Neural progenitor cell (in vitro differentiated cells): Measurements from ENCODE around the gene KPTN. TPM values are rescaled to one million over a fixed set of nuclear protein-coding genes. Genes with fewer than 3 reads are reported as not detected.

Experiments
- DNase-seq: peaks from one replicate; pipeline ENCODE4 v3.0.0-alpha.2; 2016; ENCODE audit warnings: low spot score
- H2AFZ ChIP-seq: fragments of 200-600 bp; sonication (generic); replicated peaks from 2 replicates; pipeline ENCODE4 v1.6.1; 2016; ENCODE audit warnings: antibody characterized with exemption
- H3F3A ChIP-seq: fragments of 200-600 bp; sonication (generic); 2 replicates; pipeline ENCODE4 v1.6.1; 2016; ENCODE audit warnings: antibody characterized with exemption, low read depth
- H3K27ac ChIP-seq: fragments of 200-600 bp; sonication (generic); 2 replicates; pipeline ENCODE4 v1.5.1; 2016; ENCODE audit warnings: mild to moderate bottlenecking
- H3K27me3 ChIP-seq: fragments of 200-600 bp; sonication (generic); 2 replicates; pipeline ENCODE4 v1.6.1; 2016; ENCODE audit warnings: mild to moderate bottlenecking, moderate library complexity
- H3K36me3 ChIP-seq: fragments of 200-600 bp; sonication (generic); 2 replicates; pipeline ENCODE4 v1.5.1; 2016
- H3K4me1 ChIP-seq: fragments of 200-600 bp; sonication (generic); 2 replicates; pipeline ENCODE4 v1.6.1; 2016; ENCODE audit warnings: mixed run types
- H3K4me2 ChIP-seq: fragments of 200-600 bp; sonication (generic); 2 replicates; pipeline ENCODE4 v1.6.1; 2016
- H3K4me3 ChIP-seq: fragments of 200-600 bp; sonication (generic); 2 replicates; pipeline ENCODE4 v1.5.1; 2016
- H3K79me2 ChIP-seq: fragments of 200-600 bp; sonication (generic); 2 replicates; pipeline ENCODE4 v1.6.1; 2016; ENCODE audit warnings: low read depth
- H3K9ac ChIP-seq: fragments of 200-600 bp; sonication (generic); 2 replicates; pipeline ENCODE4 v1.6.1; 2016
- H3K9me3 ChIP-seq: fragments of 200-600 bp; sonication (generic); 2 replicates; pipeline ENCODE4 v1.5.1; 2016; ENCODE audit warnings: low read depth
- H4K20me1 ChIP-seq: fragments of 200-600 bp; sonication (generic); 2 replicates; pipeline ENCODE4 v1.6.1; 2016; ENCODE audit warnings: low read depth
- H3K27ac Mint-ChIP-seq: 3 replicates; pipeline ENCODE4 v1.8.0; 2021; ENCODE audit warnings: mixed read lengths
- H3K27me3 Mint-ChIP-seq: 2 replicates; pipeline ENCODE4 v1.8.0; 2022; ENCODE audit warnings: low read depth, mild to moderate bottlenecking, inconsistent platforms, moderate library complexity, mixed read lengths; ENCODE audit not compliant: insufficient read depth
- H3K36me3 Mint-ChIP-seq: 3 replicates; pipeline ENCODE4 v1.8.0; 2021; ENCODE audit warnings: mixed read lengths
- H3K4me1 Mint-ChIP-seq: 3 replicates; pipeline ENCODE4 v1.8.0; 2021; ENCODE audit warnings: mixed read lengths
- H3K4me3 Mint-ChIP-seq: 3 replicates; pipeline ENCODE4 v1.8.0; 2021; ENCODE audit warnings: mild to moderate bottlenecking, moderate library complexity, mixed read lengths
- H3K9me3 Mint-ChIP-seq: 3 replicates; pipeline ENCODE4 v1.8.0; 2020; ENCODE audit warnings: mixed read lengths
- EZH2 ChIP-seq: fragments of 200-600 bp; sonication (generic); IDR thresholded peaks from 2 replicates; pipeline ENCODE4 v1.6.1; 2017; ENCODE audit warnings: antibody characterized with exemption, mild to moderate bottlenecking, moderate library complexity
- EZH2phosphoT487 ChIP-seq: fragments of 200-600 bp; sonication (generic); IDR thresholded peaks from 2 replicates; pipeline ENCODE4 v1.6.1; 2017; ENCODE audit warnings: antibody characterized with exemption
- total RNA-seq: library from RNA; depleted of rRNA; stranded (reverse); fragments of >200 nt; gene quantifications from 2 replicates; pipeline ENCODE4 v1.2.3, GENCODE V29; 2015; ENCODE audit warnings: low replicate concordance
- TF ChIP-seq, protein P1 (sequence below): fragments of 200-600 bp; sonication (generic); IDR thresholded peaks from 2 replicates; pipeline ENCODE4 v1.5.1; 2017; ENCODE audit warnings: antibody characterized with exemption, mild to moderate bottlenecking

Gene KPTN
- total RNA-seq, 1 donor from 2014 or later = 18.1 TPM

- Mint-ChIP-seq H3K9me3 (no peaks in the 10 kb centered on the region), H3K4me3 (peak overlapping the region; percentile 42), H3K27ac (no peak overlapping the region), H3K27me3 (peaks cover 27% of the 10 kb centered on the region), H3K4me1 (peaks cover 32% of the 10 kb centered on the region), H3K36me3 (no peaks in the 10 kb centered on the region)
- Histone ChIP-seq H3K4me1 (peaks cover 28% of the 10 kb centered on the region), H3F3A (peaks cover 17% of the 10 kb centered on the region), H3K9me3 (no peaks in the 10 kb centered on the region), H4K20me1 (peaks cover 28% of the 10 kb centered on the region), H3K9ac (no peak overlapping the region), H3K4me3 (peak overlapping the region; percentile 34), H3K27me3 (peaks cover 13% of the 10 kb centered on the region), H3K79me2 (no peaks in the 10 kb centered on the region), H2AFZ (no peak overlapping the region), H3K4me2 (peak overlapping the region; percentile 90), H3K36me3 (no peaks in the 10 kb centered on the region), H3K27ac (no peak overlapping the region)
- no peak for TF ChIP-seq EZH2phosphoT487
- TF ChIP-seq, protein P1, sequence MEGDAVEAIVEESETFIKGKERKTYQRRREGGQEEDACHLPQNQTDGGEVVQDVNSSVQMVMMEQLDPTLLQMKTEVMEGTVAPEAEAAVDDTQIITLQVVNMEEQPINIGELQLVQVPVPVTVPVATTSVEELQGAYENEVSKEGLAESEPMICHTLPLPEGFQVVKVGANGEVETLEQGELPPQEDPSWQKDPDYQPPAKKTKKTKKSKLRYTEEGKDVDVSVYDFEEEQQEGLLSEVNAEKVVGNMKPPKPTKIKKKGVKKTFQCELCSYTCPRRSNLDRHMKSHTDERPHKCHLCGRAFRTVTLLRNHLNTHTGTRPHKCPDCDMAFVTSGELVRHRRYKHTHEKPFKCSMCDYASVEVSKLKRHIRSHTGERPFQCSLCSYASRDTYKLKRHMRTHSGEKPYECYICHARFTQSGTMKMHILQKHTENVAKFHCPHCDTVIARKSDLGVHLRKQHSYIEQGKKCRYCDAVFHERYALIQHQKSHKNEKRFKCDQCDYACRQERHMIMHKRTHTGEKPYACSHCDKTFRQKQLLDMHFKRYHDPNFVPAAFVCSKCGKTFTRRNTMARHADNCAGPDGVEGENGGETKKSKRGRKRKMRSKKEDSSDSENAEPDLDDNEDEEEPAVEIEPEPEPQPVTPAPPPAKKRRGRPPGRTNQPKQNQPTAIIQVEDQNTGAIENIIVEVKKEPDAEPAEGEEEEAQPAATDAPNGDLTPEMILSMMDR = no peak
- DNase-seq = no peak
These were observed 14.7 kb downstream of the KPTN start for GRCh38 chr19:47469363-47469700.

GRCh38 chr19:47467914-47468313 lies 16.1 kb downstream of the KPTN start:
- Mint-ChIP-seq H3K36me3 (no peaks in the 10 kb centered on the region), H3K27ac (no peak overlapping the region), H3K4me1 (peaks cover 32% of the 10 kb centered on the region), H3K9me3 (no peaks in the 10 kb centered on the region), H3K4me3 (no peak overlapping the region), H3K27me3 (peaks cover 27% of the 10 kb centered on the region)
- H3K27me3 ChIP-seq = peaks cover 13% of the 10 kb centered on the region
- TF ChIP-seq, protein P1 = no peak
- no peak for TF ChIP-seq EZH2
- TF ChIP-seq EZH2phosphoT487 = no peak
- no peak overlapping the region for H3K4me3 ChIP-seq
- H3K4me1 ChIP-seq = peaks cover 28% of the 10 kb centered on the region
- H3K79me2 ChIP-seq = no peaks in the 10 kb centered on the region
- DNase-seq = peak; percentile 45
- peaks cover 27% of the 10 kb centered on the region for H4K20me1 ChIP-seq
- H3K4me2 ChIP-seq = peak overlapping the region; percentile 90
- H3K27ac ChIP-seq = no peak overlapping the region
- H3K9me3 ChIP-seq = no peaks in the 10 kb centered on the region
- no peak overlapping the region for H3K9ac ChIP-seq
- no peak overlapping the region for H2AFZ ChIP-seq
- peaks cover 17% of the 10 kb centered on the region for H3F3A ChIP-seq
- no peaks in the 10 kb centered on the region for H3K36me3 ChIP-seq

GRCh38 chr19:47465957-47466356 lies 18.1 kb downstream of the KPTN start:
- peaks cover 26% of the 10 kb centered on the region for H3K4me1 Mint-ChIP-seq
- Histone ChIP-seq H3K4me3 (no peak overlapping the region), H3K79me2 (no peaks in the 10 kb centered on the region), H3K4me2 (no peak overlapping the region), H3K9ac (no peak overlapping the region), H3F3A (peaks cover 17% of the 10 kb centered on the region), H3K27ac (no peak overlapping the region), H3K4me1 (peaks cover 24% of the 10 kb centered on the region), H3K9me3 (no peaks in the 10 kb centered on the region), H3K27me3 (peaks cover 6% of the 10 kb centered on the region), H4K20me1 (peaks cover 19% of the 10 kb centered on the region), H2AFZ (no peak overlapping the region), H3K36me3 (no peaks in the 10 kb centered on the region)
- no peaks in the 10 kb centered on the region for H3K9me3 Mint-ChIP-seq
- DNase-seq = no peak
- TF ChIP-seq EZH2phosphoT487 = no peak
- TF ChIP-seq, protein P1 = no peak
- TF ChIP-seq EZH2 = no peak
- no peak overlapping the region for H3K27ac Mint-ChIP-seq
- H3K27me3 Mint-ChIP-seq = peaks cover 22% of the 10 kb centered on the region
- no peaks in the 10 kb centered on the region for H3K36me3 Mint-ChIP-seq
- no peak overlapping the region for H3K4me3 Mint-ChIP-seq
